ENCODE results near the gene LMAN2L.

DNA sequence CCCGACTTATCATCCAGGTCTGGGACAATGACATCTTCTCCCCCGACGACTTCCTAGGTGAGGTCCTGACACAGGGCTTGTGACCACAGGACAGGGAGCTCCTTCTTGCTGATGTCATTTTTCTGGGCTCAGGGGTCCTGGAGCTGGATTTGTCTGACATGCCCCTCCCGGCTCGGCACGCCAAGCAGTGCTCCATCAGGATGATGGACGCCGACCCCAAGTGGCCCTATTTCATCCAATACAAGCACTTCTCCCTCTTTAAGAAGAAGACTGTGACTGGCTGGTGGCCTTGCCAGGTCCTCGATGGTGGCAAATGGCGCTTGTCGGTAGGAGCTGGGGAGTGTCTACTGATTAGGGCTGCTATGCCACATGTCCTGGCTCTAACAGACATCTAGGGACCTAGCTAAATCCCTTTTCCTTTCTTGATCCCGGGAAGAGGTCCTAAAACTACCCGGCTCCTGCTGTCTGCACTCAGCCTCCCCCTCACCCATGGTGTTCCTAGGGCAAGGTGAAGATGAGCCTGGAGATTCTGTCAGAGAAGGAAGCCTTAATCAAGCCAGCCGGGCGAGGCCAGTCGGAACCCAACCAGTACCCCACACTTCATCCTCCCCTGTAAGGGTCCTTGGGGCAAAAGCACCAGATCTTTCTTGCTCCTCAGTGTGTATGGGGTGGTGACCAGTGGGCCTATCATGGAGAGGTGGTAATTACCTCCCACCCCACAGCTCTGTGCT lies 36.7 kb downstream of the LMAN2L start:
- no peak for TF ChIP-seq CTCF (IDR thresholded peaks at IDR 0.05; ENCODE audit: low read length)
- no peak for TF ChIP-seq EZH2 (IDR thresholded peaks at IDR 0.05; ENCODE audit: borderline replicate concordance, low read length)
